ENCODE measurements around the gene KPRP.

Gene KPRP

GRCh38 chr1:152774875-152775274, 17.1 kb downstream of the KPRP start, which contains the start of gene LCE1F:
Gene LCE1F (plus strand): TSS chr1:152775140. CDS start chr1:152776372, 1,232 bp downstream.
- ATAC-seq = no peak
- no peak for DNase-seq

GRCh38 chr1:152776361-152776760, 18.5 kb downstream of the KPRP start:
- no peak for DNase-seq
- ATAC-seq = no peak

- no peak for DNase-seq
- no peak for ATAC-seq
These were observed 19.8 kb downstream of the KPRP start for GRCh38 chr1:152777510-152778137.

- ATAC-seq = no peak
- DNase-seq = no peak
These were observed 25.3 kb downstream of the KPRP start for GRCh38 chr1:152783095-152783494.

GRCh38 chr1:152786077-152786476, 28.3 kb downstream of the KPRP start, which contains the start of gene LCE1E:
Gene LCE1E (plus strand): TSS chr1:152786257. CDS start chr1:152787300, 1,043 bp downstream.
- DNase-seq (no peak), ATAC-seq (no peak)

- ATAC-seq = no peak
These were observed 37.9 kb downstream of the KPRP start for GRCh38 chr1:152795686-152796085.

GRCh38 chr1:152796421-152796820, 38.6 kb downstream of the KPRP start, which contains the start of gene LCE1D:
Gene LCE1D (plus strand): TSS chr1:152796721. CDS start chr1:152797795, 1,074 bp downstream.
- ATAC-seq = no peak
- DNase-seq = no peak

More at GRCh38 chr1:152795686-152796085, 37.9 kb downstream of the KPRP start:
- no peak for DNase-seq

GRCh38 chr1:152801333-152801732, 43.5 kb downstream of the KPRP start:
- ATAC-seq (no peak), DNase-seq (no peak)

- no peak for ATAC-seq
- DNase-seq = no peak
These were observed 48.8 kb downstream of the KPRP start, which contains the start of gene LCE1C for GRCh38 chr1:152806576-152806975. Gene LCE1C (minus strand): TSS chr1:152806651. CDS start chr1:152805478, 1,173 bp downstream.

GRCh38 chr1:152811050-152811449, 53.2 kb downstream of the KPRP start:
- no peak for DNase-seq
- no peak for ATAC-seq

Measured in stimulated activated naive CD8-positive, alpha-beta T cell treated with anti-CD3 and anti-CD28 coated beads, Interleukin-15, Interleukin-2, amounts not matched to agents 100 U/mL and 50 U/mL, for 24 hours (primary cell).